PC-3 (cell line): ENCODE measurements around the gene GBX2. TPM values are rescaled to one million over a fixed set of nuclear protein-coding genes. Genes with fewer than 3 reads are reported as not detected.

Experiments
- ATAC-seq: fragments of 200-7000 bp; cut with Tn5 transposase; 2 replicates; pipeline ENCODE4 v1.9.1; 2020; ENCODE audit warnings: mild to moderate bottlenecking, moderate library complexity
- BruUV-seq: library from RNA; stranded (reverse); fragments of 400-500 nt; replicated peaks from 2 replicates; lab custom pipeline; 2021; lab: Mats Ljungman, UMichigan
- CTCF ChIA-PET: fragments of 300-600 bp; sonication (Branson Sonifier 250); formaldehyde crosslinking; loops from one replicate; lab custom pipeline; 2022; ENCODE audit warnings: antibody characterized with exemption; lab: Charles Lee
- POLR2A ChIA-PET: fragments of 300-600 bp; sonication (Branson Sonifier 250); formaldehyde crosslinking; loops from one replicate; lab custom pipeline; 2022; ENCODE audit warnings: antibody characterized with exemption; ENCODE audit not compliant: unreplicated experiment; lab: Charles Lee
- DNase-seq: peaks from one replicate; pipeline ENCODE4 v3.0.0-alpha.2; 2015
- H2AFZ ChIP-seq: fragments of 300-600 bp; sonication (generic); 2 replicates; pipeline ENCODE4 v1.6.0; 2016; ENCODE audit warnings: antibody characterized with exemption, low read length
- H3F3A ChIP-seq: fragments of 300-600 bp; sonication (generic); one replicate; pipeline ENCODE4 v1.6.0; 2017; ENCODE audit warnings: antibody characterized with exemption, low read length, control low read depth, mild to moderate bottlenecking; ENCODE audit not compliant: unreplicated experiment
- H3K27ac ChIP-seq: fragments of 300-600 bp; sonication (generic); 2 replicates; pipeline ENCODE4 v1.5.1; 2016; ENCODE audit warnings: mild to moderate bottlenecking, low read length
- H3K27me3 ChIP-seq: fragments of 300-600 bp; sonication (generic); 2 replicates; pipeline ENCODE4 v1.6.1; 2016; ENCODE audit warnings: low read length, mixed read lengths
- H3K36me3 ChIP-seq: fragments of 300-600 bp; sonication (generic); 2 replicates; pipeline ENCODE4 v1.6.1; 2016; ENCODE audit warnings: low read depth, mixed run types, low read length, mixed read lengths
- H3K4me1 ChIP-seq: fragments of 300-600 bp; sonication (generic); 2 replicates; pipeline ENCODE4 v1.5.1; 2016; ENCODE audit warnings: low read length; ENCODE audit not compliant: insufficient read depth
- H3K4me2 ChIP-seq: fragments of 300-600 bp; sonication (generic); 2 replicates; pipeline ENCODE4 v1.6.0; 2016; ENCODE audit warnings: low read length
- H3K4me3 ChIP-seq: fragments of 300-600 bp; sonication (generic); 2 replicates; pipeline ENCODE4 v1.5.1; 2016; ENCODE audit warnings: mild to moderate bottlenecking, low read length, mixed read lengths
- H3K79me2 ChIP-seq: fragments of 300-600 bp; sonication (generic); 2 replicates; pipeline ENCODE4 v1.6.1; 2017; ENCODE audit warnings: low read length, mixed read lengths
- H3K9ac ChIP-seq: fragments of 300-600 bp; sonication (generic); 2 replicates; pipeline ENCODE4 v1.6.0; 2016; ENCODE audit warnings: mild to moderate bottlenecking, low read length
- H3K9me2 ChIP-seq: fragments of 300-600 bp; sonication (generic); replicated peaks from 2 replicates; pipeline ENCODE4 v1.6.1; 2016; ENCODE audit warnings: mixed run types, low read length, mixed read lengths
- H3K9me3 ChIP-seq: fragments of 300-600 bp; sonication (generic); 2 replicates; pipeline ENCODE4 v1.6.1; 2016; ENCODE audit warnings: low read length, mixed read lengths
- H4K20me1 ChIP-seq: fragments of 300-600 bp; sonication (generic); 2 replicates; pipeline ENCODE4 v1.6.1; 2016; ENCODE audit warnings: low read length, mixed read lengths
- EZH2 ChIP-seq: fragments of 300-600 bp; sonication (generic); IDR thresholded peaks from one replicate; pipeline ENCODE4 v1.6.1; 2017; ENCODE audit warnings: antibody characterized with exemption, mild to moderate bottlenecking, low read length; ENCODE audit not compliant: unreplicated experiment
- EZH2phosphoT487 ChIP-seq: fragments of 300-600 bp; sonication (generic); IDR thresholded peaks from 2 replicates; pipeline ENCODE4 v1.6.1; 2018; ENCODE audit warnings: mild to moderate bottlenecking, antibody characterized with exemption, low read length, borderline replicate concordance
- intact Hi-C: fragments of 100-400 bp; cut with micrococcal nuclease; formaldehyde crosslinking; loops from 2 replicates; pipeline ENCODE4 v1.9.0; 2023
- total RNA-seq: library from RNA; depleted of rRNA; stranded (reverse); fragments of >200 nt; gene quantifications from 2 replicates; pipeline ENCODE4 v1.2.3, GENCODE V29; 2014
- TF ChIP-seq, protein P1 (sequence below): fragments of 300-600 bp; sonication (generic); conservative IDR thresholded peaks from 2 replicates; pipeline ENCODE4 v1.5.1; 2017; ENCODE audit warnings: antibody characterized with exemption, low read depth, mild to moderate bottlenecking, low read length

Gene GBX2
- total RNA-seq, 1 experiment from 2014 or later, result 30.5 TPM

DNA sequence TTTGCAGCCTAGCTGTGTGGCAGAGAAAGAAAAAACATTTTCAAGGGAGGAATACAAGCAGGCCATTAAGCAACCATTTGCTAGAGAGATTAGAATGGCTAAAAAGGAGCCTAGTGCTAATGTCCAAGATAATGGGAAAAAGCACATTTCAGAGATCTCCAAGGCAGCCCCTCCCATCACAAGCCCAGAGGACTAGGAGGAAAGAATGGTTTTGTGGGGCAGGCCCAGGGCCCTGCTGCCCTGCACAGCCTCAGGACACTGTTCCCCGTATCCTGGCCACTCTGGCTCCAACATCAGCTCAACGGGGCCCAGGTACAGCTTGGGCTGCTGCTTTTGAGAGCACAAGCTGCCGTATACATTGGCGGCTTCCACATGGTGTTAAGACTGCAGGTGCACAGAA, 16.5 kb upstream of the GBX2 start:
- no peaks in the 10 kb centered on the region for H3F3A ChIP-seq
- H3K27me3 ChIP-seq, result no peaks in the 10 kb centered on the region
- peaks cover 8% of the 10 kb centered on the region for H3K4me1 ChIP-seq
- H3K9me3 ChIP-seq, result no peaks in the 10 kb centered on the region
- no peaks in the 10 kb centered on the region for H4K20me1 ChIP-seq
- no peaks in the 10 kb centered on the region for H3K79me2 ChIP-seq
- TF ChIP-seq, protein P1, sequence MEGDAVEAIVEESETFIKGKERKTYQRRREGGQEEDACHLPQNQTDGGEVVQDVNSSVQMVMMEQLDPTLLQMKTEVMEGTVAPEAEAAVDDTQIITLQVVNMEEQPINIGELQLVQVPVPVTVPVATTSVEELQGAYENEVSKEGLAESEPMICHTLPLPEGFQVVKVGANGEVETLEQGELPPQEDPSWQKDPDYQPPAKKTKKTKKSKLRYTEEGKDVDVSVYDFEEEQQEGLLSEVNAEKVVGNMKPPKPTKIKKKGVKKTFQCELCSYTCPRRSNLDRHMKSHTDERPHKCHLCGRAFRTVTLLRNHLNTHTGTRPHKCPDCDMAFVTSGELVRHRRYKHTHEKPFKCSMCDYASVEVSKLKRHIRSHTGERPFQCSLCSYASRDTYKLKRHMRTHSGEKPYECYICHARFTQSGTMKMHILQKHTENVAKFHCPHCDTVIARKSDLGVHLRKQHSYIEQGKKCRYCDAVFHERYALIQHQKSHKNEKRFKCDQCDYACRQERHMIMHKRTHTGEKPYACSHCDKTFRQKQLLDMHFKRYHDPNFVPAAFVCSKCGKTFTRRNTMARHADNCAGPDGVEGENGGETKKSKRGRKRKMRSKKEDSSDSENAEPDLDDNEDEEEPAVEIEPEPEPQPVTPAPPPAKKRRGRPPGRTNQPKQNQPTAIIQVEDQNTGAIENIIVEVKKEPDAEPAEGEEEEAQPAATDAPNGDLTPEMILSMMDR, result no peak
- no peak overlapping the region for H3K9ac ChIP-seq
- no peak overlapping the region for H3K4me3 ChIP-seq
- H3K4me2 ChIP-seq, result no peak overlapping the region
- BruUV-seq, result no TSS peak
- ChIA-PET CTCF (no interaction called here), POLR2A (no interaction called here)
- DNase-seq (no peak), ATAC-seq (no peak)
- intact Hi-C loops, result no loop called here
- H2AFZ ChIP-seq, result no peak overlapping the region
- H3K36me3 ChIP-seq, result no peaks in the 10 kb centered on the region
- H3K27ac ChIP-seq, result no peak overlapping the region
- no peaks in the 10 kb centered on the region for H3K9me2 ChIP-seq

DNA sequence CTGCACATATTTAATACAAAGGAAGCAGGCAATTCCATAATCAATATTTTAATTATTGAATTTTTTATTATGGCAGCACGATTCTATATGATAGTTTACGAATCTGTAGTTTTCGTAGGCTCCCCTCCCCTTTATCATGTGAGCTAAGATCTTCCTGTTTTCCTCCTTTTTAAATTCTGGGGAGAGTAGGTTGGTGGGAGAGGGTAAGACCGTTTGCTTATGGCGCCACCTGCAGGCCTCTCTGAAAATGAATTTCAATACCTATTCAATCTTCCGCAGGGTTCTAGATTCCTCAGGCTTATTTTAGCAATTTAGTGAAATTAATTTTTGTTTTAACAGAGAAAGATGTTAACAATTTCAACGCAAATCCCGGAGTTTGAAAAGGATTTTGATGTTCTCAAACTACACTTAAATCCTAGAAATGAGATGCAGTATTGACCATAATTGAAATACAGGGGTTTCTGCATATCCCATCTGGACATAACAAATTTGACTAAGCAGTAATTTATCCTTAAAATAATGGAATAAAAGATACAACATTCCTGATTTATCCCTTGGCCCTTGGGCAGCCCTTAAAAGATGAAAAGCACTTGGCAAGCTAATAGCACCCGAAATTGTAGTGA, 12.8 kb upstream of the GBX2 start:
- H3K36me3 ChIP-seq, result no peaks in the 10 kb centered on the region
- no peak overlapping the region for H3K9ac ChIP-seq
- BruUV-seq, result no TSS peak
- H3K79me2 ChIP-seq, result no peaks in the 10 kb centered on the region
- H3K4me2 ChIP-seq, result peak overlapping the region; percentile 91
- CTCF ChIA-PET, result interaction anchor here (0.6 to 1.2 kb wide), 7 partner anchors 12 to 415 kb away, joined by 4 to 7 read pairs (median 5); partner anchors contain the start of gene GBX2
- peak overlapping the region; percentile 80; the same call in 1 of the 2 replicates for H3K4me3 ChIP-seq
- H3K27ac ChIP-seq, result no peak overlapping the region; the same call in 1 of the 2 replicates
- H3K27me3 ChIP-seq, result no peaks in the 10 kb centered on the region
- no peaks in the 10 kb centered on the region for H3F3A ChIP-seq
- H3K4me1 ChIP-seq, result peaks cover 11% of the 10 kb centered on the region
- peak; percentile 79 for DNase-seq
- no peak overlapping the region for H2AFZ ChIP-seq
- H4K20me1 ChIP-seq, result no peaks in the 10 kb centered on the region
- H3K9me2 ChIP-seq, result no peaks in the 10 kb centered on the region
- H3K9me3 ChIP-seq, result no peaks in the 10 kb centered on the region
- ATAC-seq, result peak; percentile 43
- TF ChIP-seq, protein P1, result peak; percentile 87
- no peak for TF ChIP-seq EZH2
- intact Hi-C loops, result loop anchor here (1.0 to 2.0 kb wide), 3 partner anchors 378 to 415 kb away; no protein-coding TSS in a partner anchor
- POLR2A ChIA-PET, result interaction anchor here (0.6 kb wide), 1 partner anchor 106 kb away, joined by 3 read pairs; no protein-coding TSS in a partner anchor

DNA sequence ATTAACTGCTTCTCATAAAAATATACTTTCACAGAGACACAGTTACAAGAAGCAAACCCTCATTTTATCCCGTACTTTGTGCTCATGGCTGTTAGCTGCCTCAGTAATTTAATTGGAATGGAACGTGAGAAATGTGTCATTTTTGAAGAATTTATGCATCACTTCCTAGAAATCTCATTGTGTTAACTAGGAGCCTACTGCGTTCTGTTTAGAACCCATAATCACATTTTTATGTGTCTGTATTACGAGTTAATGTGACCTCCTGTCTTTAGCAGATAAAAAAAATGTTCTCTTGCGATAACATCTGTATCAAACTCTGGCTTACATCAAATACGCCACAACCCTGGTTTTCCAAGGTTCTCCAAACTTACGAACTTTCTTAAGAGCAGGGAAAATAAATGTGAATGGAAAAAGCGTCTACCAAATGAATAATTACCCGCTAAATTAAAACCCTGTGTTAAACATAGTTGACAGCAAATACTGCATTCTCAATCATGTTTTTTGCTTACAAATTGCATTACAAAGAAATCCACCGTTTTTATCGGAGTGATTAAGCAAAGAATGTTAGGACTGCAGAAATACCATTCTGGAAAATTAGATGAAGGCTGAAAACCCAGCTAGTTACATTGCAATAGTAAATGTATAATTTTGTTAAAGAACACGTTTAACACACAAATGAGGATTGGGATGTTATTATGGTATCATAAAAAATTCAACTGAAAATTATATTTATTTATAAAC, 12.1 kb upstream of the GBX2 start:
- no peaks in the 10 kb centered on the region for H3K27me3 ChIP-seq
- peak; percentile 9 for ATAC-seq
- BruUV-seq, result TSS peak; percentile 30
- H3K36me3 ChIP-seq, result no peaks in the 10 kb centered on the region
- peak overlapping the region; percentile 91 for H3K4me2 ChIP-seq
- CTCF ChIA-PET, result interaction anchor here (0.6 to 1.2 kb wide), 9 partner anchors 11 to 510 kb away, joined by 3 to 7 read pairs (median 5); partner anchors contain the start of gene GBX2
- H3K79me2 ChIP-seq, result no peaks in the 10 kb centered on the region
- peaks cover 14% of the 10 kb centered on the region for H3K4me1 ChIP-seq
- peak; percentile 56 for DNase-seq
- H3K9me2 ChIP-seq, result no peaks in the 10 kb centered on the region
- peak overlapping the region; percentile 15 for H3K27ac ChIP-seq
- peak overlapping the region; percentile 25; the same call in 1 of the 2 replicates for H3K9ac ChIP-seq
- no peak for TF ChIP-seq EZH2phosphoT487
- TF ChIP-seq, protein P1, result no peak
- no peak for TF ChIP-seq EZH2
- peak overlapping the region; percentile 52 for H2AFZ ChIP-seq
- no peaks in the 10 kb centered on the region for H4K20me1 ChIP-seq
- peak overlapping the region; percentile 80 for H3K4me3 ChIP-seq
- H3K9me3 ChIP-seq, result no peaks in the 10 kb centered on the region
- intact Hi-C loops, result loop anchor here (2.0 kb wide), 1 partner anchor 377 kb away; no protein-coding TSS in a partner anchor
- POLR2A ChIA-PET, result interaction anchor here (0.6 kb wide), 1 partner anchor 107 kb away, joined by 3 read pairs; no protein-coding TSS in a partner anchor
- H3F3A ChIP-seq, result no peaks in the 10 kb centered on the region
